Lower leg skin (tissue), 3 donors: ENCODE results near the gene YJEFN3.

Source experiments
- CTCF ChIP-seq, 3 donors: fragments of 450-650 bp; IDR thresholded peaks; one replicate each; pipeline ENCODE4 v1.5.1; 2016; ENCODE audit warnings: antibody characterized with exemption in 3 of 3, mild to moderate bottlenecking in 3 of 3, moderate library complexity in 2 of 3
- POLR2A ChIP-seq, 2 donors: fragments of 450-650 bp; IDR thresholded peaks; one replicate each; pipeline ENCODE4 v1.6.1; 2016 to 2017; ENCODE audit warnings: antibody characterized with exemption in 2 of 2, mild to moderate bottlenecking in 1 of 2, moderate library complexity in 1 of 2

GRCh38 chr19:19499272-19499995 lies 29.3 kb upstream of the YJEFN3 start:
- no peak for TF ChIP-seq CTCF (IDR thresholded peaks at IDR 0.05)
- TF ChIP-seq POLR2A (IDR thresholded peaks at IDR 0.05) = no peak
